Heart right ventricle (tissue), 16 donors: ENCODE data around the gene CUL9. TPM values are rescaled to one million over a fixed set of nuclear protein-coding genes. Genes with fewer than 3 reads are reported as not detected.

Source experiments
- ATAC-seq, 8 donors: fragments of 200-7000 bp; cut with Tn5 transposase; one replicate each; pipeline ENCODE4 v1.9.1; 2020; ENCODE audit warnings: mild to moderate bottlenecking in 8 of 8, moderate library complexity in 8 of 8, moderate number of reproducible peaks in 1 of 8
- DNase-seq, 2 donors: peaks; one replicate each; pipeline ENCODE4 v3.0.0-alpha.2; 2020
- H3K27ac ChIP-seq, 10 donors: fragments of 200-600 bp; sonication (generic) in 2 of 10; one replicate each; pipeline versions ENCODE4 v1.5.0 to v1.8.0; 2020 to 2022; ENCODE audit warnings: mild to moderate bottlenecking in 3 of 10
- H3K27me3 ChIP-seq, 7 donors: fragments of 200-600 bp; one replicate each; pipeline ENCODE4 v1.8.0; 2021 to 2022; ENCODE audit warnings: mild to moderate bottlenecking in 2 of 7
- H3K36me3 ChIP-seq, 9 donors: fragments of 200-600 bp; sonication (generic) in 1 of 9; one replicate each; pipeline versions ENCODE4 v1.5.0 to v1.8.0; 2020 to 2022; ENCODE audit warnings: mild to moderate bottlenecking in 2 of 9
- H3K4me1 ChIP-seq, 9 donors: fragments of 200-600 bp; sonication (generic) in 1 of 9; one replicate each; pipeline versions ENCODE4 v1.5.0 to v1.8.0; 2020 to 2022; ENCODE audit warnings: mild to moderate bottlenecking in 4 of 9
- H3K4me3 ChIP-seq, 10 donors: fragments of 200-600 bp; sonication (generic) in 2 of 10; one replicate each; pipeline versions ENCODE4 v1.5.0 to v1.8.0; 2020 to 2022; ENCODE audit warnings: mild to moderate bottlenecking in 7 of 10, moderate library complexity in 2 of 10
- H3K9me3 ChIP-seq, 11 donors: fragments of 200-600 bp in 10 of 11; sonication (generic) in 2 of 11; one replicate each; pipeline versions ENCODE4 v1.5.0 to v1.8.0; 2013 to 2022; ENCODE audit warnings: mild to moderate bottlenecking in 2 of 11, control low read depth in 1 of 11, moderate library complexity in 1 of 11
- WGBS, 2 donors: extraction: QIAGEN DNeasy Blood & Tissue Kit; methylation state at CpG; one replicate each; pipeline ENCODE4 v1.1.7; 2013; ENCODE audit warnings: inconsistent platforms in 1 of 2; 5-methylcytosine and 5-hydroxymethylcytosine counted together
- intact Hi-C, 10 donors: fragments of 100-400 bp; cut with DNase I; formaldehyde crosslinking; loops; one replicate each; pipeline versions ENCODE4 v1.11.1 to v1.14.2; 2022
- polyA plus RNA-seq, 2 donors: library from polyadenylated mRNA; stranded (reverse); fragments of 200-250 nt; gene quantifications; one replicate each; pipeline ENCODE4 v1.2.3, GENCODE V29; 2013
- total RNA-seq, 10 donors: library from RNA; stranded (reverse); fragmentation: NEBNext Ultra II Directional in 3 of 10; extraction: Animal tissue kit (Norgen Biotek cat#: 25700) in 3 of 10; gene quantifications; one replicate each; pipeline versions ENCODE4 v1.2.1 to v1.2.4, GENCODE V29; 2021 to 2023
- TF ChIP-seq, protein P1 (sequence below), 9 donors: fragments of 200-600 bp; sonication (generic) in 2 of 9; IDR thresholded peaks; one replicate each; pipeline versions ENCODE4 v1.5.0 to v1.8.0; 2021 to 2022; ENCODE audit warnings: antibody characterized with exemption in 9 of 9, mild to moderate bottlenecking in 5 of 9, moderate library complexity in 1 of 9
- donor health status: Arrhythmogenic right ventricular cardiomyopathy.
- donor health status: ischemic (EF 13 %, LVEDD 7.1; RV severe dilation, severe dysfunction).
- donor health status: healthy with polysubstance abuse.
- donor health status: DM: no; HTN: yes; CAD: no.
- donor health status: DM: no; HTN: no; CAD: no.
- donor health status: ischemic (EF 25% LVEDD 6.9; RV normal size, moderate dysfunction).
- donor health status: ischemic (EF 25% LVEDD 5.7; RV mildly dilated, moderate dysfunction).
- donor health status: healthy.
- donor health status: DM: yes; HTN: yes; CAD: no.
- donor health status: Ischemic cardiomyopathy.
- donor health status: ischemic (EF 35%, LVEDD 5.7; RV mildly dilated, moderate dysfunction).
- donor health status: nonischemic (EF 11% LVEDD 7.7; RV severe dilation, severe dysfunction).
- donor health status: DM: yes; HTN: yes; CAD: no.
- donor health status: PGD.
- donor health status: ischemic (EF 29% LVEDD 5.4; RV normal size, mild dysfunction).
- donor health status: nonischemic (EF 23%, LVEDD 6.1; RV moderate dilation, normal function).

The CUL9 gene
- total and polyA plus RNA-seq, 12 donors = 7.8 to 32.0 (median 13.4) TPM

DNA sequence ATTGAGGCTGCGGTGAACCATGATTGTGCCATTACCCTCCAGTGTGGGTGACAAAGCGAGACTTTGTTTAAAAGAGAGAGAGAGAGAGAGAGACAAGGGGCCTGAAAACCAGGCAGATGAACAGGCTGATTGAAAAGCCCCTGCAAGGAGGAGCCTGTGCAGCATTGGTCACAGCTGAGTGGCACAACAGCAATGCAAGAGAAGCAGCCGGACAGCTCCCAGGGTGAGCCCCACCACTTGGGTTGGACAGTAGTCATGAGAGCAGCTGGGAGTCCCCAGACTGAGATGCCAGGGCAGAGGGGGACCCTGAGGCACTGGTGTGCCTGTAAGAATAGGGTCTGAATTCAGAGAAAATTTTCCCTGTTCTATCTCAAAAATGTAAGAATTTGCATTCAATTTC, 37.1 kb downstream of the CUL9 start:
- WGBS, 2 donors = 92 to 96% methylated on average over 3 of the region's 3 CpGs
- H3K36me3 ChIP-seq = peaks cover 0 to 95% (median 15%) of the 10 kb centered on the region in 9 donors
- H3K4me3 ChIP-seq = no peak overlapping the region
- H3K9me3 ChIP-seq = no peaks in the 10 kb centered on the region
- H3K27me3 ChIP-seq = no peaks in the 10 kb centered on the region
- no peak for DNase-seq
- TF ChIP-seq, protein P1, sequence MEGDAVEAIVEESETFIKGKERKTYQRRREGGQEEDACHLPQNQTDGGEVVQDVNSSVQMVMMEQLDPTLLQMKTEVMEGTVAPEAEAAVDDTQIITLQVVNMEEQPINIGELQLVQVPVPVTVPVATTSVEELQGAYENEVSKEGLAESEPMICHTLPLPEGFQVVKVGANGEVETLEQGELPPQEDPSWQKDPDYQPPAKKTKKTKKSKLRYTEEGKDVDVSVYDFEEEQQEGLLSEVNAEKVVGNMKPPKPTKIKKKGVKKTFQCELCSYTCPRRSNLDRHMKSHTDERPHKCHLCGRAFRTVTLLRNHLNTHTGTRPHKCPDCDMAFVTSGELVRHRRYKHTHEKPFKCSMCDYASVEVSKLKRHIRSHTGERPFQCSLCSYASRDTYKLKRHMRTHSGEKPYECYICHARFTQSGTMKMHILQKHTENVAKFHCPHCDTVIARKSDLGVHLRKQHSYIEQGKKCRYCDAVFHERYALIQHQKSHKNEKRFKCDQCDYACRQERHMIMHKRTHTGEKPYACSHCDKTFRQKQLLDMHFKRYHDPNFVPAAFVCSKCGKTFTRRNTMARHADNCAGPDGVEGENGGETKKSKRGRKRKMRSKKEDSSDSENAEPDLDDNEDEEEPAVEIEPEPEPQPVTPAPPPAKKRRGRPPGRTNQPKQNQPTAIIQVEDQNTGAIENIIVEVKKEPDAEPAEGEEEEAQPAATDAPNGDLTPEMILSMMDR (IDR thresholded peaks at IDR 0.05) = no peak
- no peak overlapping the region for H3K27ac ChIP-seq
- no peak for ATAC-seq
- intact Hi-C loops = no loop called here
- peaks cover 0 to 14% (median 3%) of the 10 kb centered on the region in 9 donors for H3K4me1 ChIP-seq

DNA sequence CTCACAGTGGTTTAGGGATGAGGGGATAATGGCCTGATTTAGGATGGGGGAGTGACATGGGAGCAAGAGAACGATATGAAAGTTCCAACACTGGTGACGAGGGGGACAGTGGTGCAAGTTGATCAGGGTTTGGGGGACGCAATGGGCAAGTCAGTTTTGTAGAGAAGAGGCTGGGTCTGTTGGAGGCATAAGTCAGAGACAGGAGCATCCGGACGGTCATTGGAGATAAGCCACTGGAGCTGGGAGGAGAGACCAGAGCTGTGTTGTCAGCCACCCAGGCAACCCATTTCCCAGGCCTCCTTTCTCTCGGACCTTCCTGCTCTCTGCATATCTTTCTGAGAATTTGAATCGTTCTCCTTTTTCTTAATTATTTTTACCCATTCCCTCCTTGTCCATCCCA, 37.8 kb downstream of the CUL9 start:
- Histone ChIP-seq H3K27ac (no peak overlapping the region), H3K36me3 (peaks cover 0 to 93% (median 15%) of the 10 kb centered on the region in 9 donors), H3K4me3 (no peak overlapping the region), H3K27me3 (no peaks in the 10 kb centered on the region), H3K9me3 (no peaks in the 10 kb centered on the region), H3K4me1 (peaks cover 0 to 14% (median 3%) of the 10 kb centered on the region in 9 donors)
- TF ChIP-seq, protein P1 (IDR thresholded peaks at IDR 0.05) = no peak
- intact Hi-C loops = no loop called here
- WGBS, 2 donors = 88 to 91% methylated on average over 7 of the region's 7 CpGs
- no peak for DNase-seq
- ATAC-seq = no peak

DNA sequence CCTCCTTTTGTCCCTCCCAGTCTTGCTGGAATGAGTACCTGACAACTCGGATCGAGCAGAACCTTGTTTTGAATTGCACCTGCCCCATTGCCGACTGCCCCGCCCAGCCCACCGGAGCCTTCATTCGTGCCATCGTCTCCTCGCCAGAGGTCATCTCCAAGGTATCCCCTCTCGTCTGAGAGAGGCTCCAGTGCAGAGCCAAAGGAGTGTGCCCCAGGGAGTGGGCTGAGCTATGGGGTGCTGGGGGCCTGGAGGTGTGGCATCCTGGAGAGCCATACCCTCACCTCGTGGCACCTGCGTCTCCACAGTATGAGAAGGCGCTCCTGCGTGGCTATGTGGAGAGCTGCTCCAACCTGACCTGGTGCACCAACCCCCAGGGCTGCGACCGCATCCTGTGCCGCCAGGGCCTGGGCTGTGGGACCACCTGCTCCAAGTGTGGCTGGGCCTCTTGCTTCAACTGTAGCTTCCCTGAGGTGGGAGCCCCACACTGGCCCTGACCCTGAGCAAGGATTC, 38.5 kb downstream of the CUL9 start:
- Histone ChIP-seq H3K4me1 (peaks cover 0 to 19% (median 3%) of the 10 kb centered on the region in 9 donors), H3K36me3 (peaks cover 0 to 90% (median 11%) of the 10 kb centered on the region in 9 donors), H3K27ac (no peak overlapping the region), H3K4me3 (no peak overlapping the region), H3K27me3 (no peaks in the 10 kb centered on the region), H3K9me3 (no peaks in the 10 kb centered on the region)
- intact Hi-C loops = no loop called here
- ATAC-seq = no peak
- DNase-seq = no peak
- WGBS, 2 donors = 91 to 93% methylated on average over 16 of the region's 16 CpGs
- TF ChIP-seq, protein P1 (IDR thresholded peaks at IDR 0.05) = no peak

DNA sequence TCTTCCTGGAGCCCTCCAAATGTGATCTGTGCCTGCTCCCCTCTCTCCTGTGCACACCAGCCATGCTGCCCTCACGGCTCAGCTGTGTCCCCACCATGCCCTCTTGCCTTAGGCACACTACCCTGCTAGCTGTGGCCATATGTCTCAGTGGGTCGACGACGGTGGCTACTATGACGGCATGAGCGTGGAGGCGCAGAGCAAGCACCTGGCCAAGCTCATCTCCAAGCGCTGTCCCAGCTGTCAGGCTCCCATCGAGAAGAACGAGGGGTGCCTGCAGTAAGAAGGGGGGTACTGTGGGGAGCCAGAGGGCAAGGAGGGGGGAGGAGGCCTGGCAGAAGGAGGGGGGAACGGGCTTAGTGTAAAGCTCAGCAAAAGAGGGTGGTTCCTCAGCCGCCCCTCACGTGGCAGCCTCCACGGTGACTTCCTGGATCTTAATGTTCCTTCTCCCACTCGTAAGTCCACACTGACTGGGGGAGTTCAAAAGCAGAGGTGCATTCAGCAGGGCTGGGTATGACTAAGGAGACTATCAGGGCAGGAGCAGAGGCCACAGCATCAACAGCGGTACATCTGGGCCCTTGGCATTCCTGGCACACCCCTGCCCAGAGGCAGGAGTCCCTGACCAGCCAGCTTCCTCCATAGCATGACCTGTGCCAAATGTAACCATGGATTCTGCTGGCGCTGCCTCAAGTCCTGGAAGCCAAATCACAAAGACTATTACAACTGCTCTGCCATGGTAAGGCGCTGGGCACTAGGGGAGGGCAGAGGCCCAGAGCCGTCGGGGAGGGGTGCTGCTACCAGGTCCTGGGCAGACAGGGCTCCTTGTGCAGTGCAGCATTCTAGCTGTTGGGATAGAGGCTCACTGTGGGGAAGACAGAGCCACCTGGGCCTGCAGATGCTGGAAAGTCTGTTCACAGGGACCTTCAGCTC, 39.3 kb downstream of the CUL9 start:
- 82 to 86% methylated on average over 20 of the region's 20 CpGs for WGBS, 2 donors
- H3K36me3 ChIP-seq = peaks cover 0 to 82% (median 5%) of the 10 kb centered on the region in 9 donors
- intact Hi-C loops = no loop called here
- H3K27ac ChIP-seq = no peak overlapping the region
- H3K4me1 ChIP-seq = peaks cover 0 to 19% (median 3%) of the 10 kb centered on the region in 9 donors
- H3K4me3 ChIP-seq = no peak overlapping the region
- peak in 6 of 8 donors; percentile 20 to 54 (median 42) for ATAC-seq
- TF ChIP-seq, protein P1 (IDR thresholded peaks at IDR 0.05) = no peak
- no peaks in the 10 kb centered on the region for H3K9me3 ChIP-seq
- H3K27me3 ChIP-seq = no peaks in the 10 kb centered on the region
- no peak for DNase-seq
